GM18951 (cell line): Measurements from ENCODE around the gene LRRC8D.

ENCODE experiments used
- POLR2A ChIP-seq: IDR thresholded peaks from 4 replicates; pipeline ENCODE4 v1.6.1; 2011; ENCODE audit warnings: mild to moderate bottlenecking; ENCODE audit not compliant: insufficient read length, insufficient read depth; ENCODE audit errors: extremely low read depth
- in situ Hi-C: fragments of 300-500 bp; cut with MboI; formaldehyde crosslinking; loops from one replicate; pipeline ENCODE4 v1.12.0; 2022; ENCODE audit warnings: low sequenced_read_pairs, mixed read lengths, inconsistent platforms; ENCODE audit not compliant: unreplicated experiment

The LRRC8D gene

DNA sequence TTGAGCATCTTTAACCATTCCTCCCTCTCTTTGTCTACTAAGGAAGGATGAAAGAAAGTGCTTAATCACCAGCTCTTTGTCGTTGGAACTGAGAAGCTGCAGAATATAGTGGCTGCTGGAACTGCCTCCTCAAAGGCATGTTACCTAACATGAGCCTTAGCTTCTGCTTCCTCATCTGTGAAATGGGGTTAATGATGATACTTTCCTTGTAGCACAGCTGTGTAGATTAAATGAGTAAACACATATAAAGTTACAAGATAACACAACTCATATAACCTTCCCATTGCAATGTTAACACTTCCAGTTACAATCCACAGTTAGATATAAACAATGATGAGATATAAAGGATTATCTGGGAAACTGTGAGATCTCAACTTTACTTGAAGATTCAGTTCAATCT lies 125.7 kb downstream of the LRRC8D start:
- no peak for TF ChIP-seq POLR2A
- in situ Hi-C loops: no loop called here

- TF ChIP-seq POLR2A: no peak
- in situ Hi-C loops: no loop called here
Observed at GRCh38 chr1:89948722-89949345, 128.0 kb downstream of the LRRC8D start.

DNA sequence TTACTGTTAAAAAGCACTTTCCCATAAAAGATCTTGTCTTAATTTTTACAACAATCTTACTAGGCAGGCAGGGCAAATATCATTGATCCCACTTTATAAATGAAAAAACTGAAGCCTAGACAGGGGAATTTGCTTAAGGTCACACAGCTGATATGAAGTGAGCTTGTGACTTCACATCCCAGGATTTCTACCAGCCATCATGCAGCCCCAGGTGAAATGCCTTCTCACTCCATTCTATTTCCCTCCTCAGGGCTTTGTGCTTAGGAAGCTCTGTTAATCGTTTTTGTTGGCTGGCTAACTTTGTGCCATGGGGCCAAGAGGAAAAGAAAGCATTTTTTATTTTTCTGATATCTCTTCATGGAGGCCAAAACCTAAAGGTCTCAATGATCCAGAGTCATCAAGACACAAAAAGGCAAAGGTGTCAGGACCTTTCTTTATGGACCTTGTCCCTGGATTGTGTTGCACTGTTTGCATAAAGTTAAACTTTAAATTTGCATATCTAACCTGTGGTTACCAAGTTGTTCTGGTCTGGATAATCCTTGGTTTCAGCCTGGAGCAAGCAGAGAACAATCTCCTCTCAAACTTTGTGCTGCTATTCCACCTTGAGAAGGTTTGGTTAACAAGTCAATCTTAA lies 129.3 kb downstream of the LRRC8D start:
- TF ChIP-seq POLR2A: no peak
- in situ Hi-C loops: no loop called here

GRCh38 chr1:89950703-89951102 lies 129.9 kb downstream of the LRRC8D start:
- in situ Hi-C loops: no loop called here
- TF ChIP-seq POLR2A: no peak

DNA sequence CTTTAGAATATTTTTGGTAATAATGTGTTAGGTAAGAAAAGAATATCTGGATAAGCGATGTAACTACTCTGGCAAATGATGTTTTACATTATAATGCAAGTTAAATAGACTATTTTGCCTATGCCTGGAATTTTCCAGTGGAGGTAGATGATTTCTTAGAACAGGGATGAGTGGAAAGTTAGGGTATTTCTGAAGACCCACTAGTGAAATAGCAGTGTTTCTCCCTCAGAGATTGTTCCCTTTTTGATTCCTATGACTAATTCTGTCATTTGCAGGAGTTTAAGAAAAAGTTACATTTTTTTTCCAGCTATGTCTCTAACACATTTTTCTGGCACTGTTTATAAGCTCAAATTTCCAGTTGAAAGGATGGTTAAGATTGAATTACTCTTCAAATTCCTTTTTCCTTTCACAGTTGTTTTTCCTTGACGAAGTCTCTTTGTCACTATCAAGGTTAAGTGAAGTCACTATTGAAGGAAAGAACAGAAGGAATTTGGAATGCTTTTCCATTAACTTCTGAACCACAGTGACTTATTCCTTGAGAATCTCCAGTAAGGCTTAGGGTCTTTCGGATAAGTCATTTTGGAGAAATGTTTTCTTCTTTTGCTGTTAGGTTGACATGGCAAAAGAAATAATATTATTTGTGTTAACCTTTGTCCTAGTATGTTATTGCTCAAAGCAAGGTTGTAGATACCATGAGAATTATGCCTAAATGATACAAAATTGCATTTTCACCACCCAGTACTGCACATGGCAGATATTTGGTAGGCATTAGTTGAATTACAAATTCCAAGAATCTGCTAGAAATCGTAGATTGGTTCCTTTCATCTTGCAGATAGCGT lies 131.2 kb downstream of the LRRC8D start:
- in situ Hi-C loops: no loop called here
- no peak for TF ChIP-seq POLR2A

DNA sequence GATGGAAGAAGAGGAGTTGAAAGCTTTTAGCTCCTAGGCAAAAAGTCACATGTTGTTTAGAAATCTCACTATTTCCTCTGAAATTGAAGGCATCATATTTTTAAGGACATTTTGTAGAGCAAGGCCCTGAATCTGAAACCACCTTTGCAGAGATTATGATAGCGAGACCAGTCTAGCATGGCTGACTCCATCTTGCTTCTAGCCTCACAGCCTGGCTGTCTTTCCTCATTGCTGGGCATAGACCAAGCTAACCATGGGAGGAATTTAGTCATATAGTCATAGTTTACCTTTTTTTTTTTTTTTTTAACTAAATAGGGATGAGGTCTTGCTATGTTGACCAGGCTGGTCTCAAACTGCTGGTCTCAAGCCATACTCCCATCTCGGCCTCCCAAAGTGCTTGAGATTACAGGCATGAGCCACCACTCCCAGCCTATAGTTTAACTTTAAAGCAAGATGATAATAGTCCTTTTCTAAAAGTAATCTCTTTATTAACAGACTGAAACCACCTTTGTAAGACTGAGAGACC lies 131.8 kb downstream of the LRRC8D start:
- in situ Hi-C loops: no loop called here

DNA sequence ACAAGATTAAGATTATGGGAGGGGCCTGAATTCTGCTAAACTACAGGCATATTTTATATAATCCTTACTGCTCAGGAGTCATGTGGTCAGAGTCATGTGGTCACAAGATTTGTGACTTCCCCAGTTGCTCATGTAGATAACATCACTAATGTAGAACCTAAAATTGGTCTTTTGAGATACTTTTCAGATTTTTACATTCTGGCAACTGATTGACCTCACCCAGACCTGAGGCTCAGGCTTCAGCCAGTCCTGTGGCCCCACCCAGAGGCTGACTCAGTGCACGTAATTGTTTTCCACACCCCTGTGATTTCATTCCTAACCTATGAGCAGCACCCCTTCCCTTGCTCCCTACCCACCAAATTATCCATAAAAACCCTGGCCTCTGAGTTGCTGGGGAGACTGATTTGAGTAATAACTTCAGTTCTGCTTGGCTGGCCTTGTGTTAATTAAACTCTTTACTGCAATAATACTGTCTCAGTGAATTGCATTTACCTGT lies 132.3 kb downstream of the LRRC8D start:
- TF ChIP-seq POLR2A: no peak
- in situ Hi-C loops: no loop called here

More for the DNA sequence above, 131.8 kb downstream of the LRRC8D start:
- TF ChIP-seq POLR2A: no peak

DNA sequence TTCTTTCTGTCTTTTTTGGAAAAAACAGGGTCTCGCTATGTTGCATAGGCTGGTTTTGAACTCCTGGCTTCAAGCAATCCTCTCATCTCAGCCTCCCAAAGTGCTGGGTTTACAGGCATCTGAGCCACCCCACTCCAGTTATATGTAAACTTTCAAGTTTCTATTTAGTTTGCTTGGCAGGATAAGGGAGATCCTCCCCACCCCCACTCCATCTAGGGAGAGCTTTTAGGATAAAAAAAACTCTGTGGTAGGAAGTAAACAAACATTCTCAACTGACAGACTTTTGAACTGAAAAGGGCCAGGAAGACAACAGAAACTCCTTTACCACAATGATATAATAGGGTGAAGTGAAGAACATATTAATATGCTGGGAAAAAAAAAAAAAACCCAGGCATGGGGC lies 133.1 kb downstream of the LRRC8D start:
- TF ChIP-seq POLR2A: no peak
- in situ Hi-C loops: no loop called here

- no peak for TF ChIP-seq POLR2A
- in situ Hi-C loops: no loop called here
Observed at GRCh38 chr1:89954401-89954800, 133.6 kb downstream of the LRRC8D start.

GRCh38 chr1:89955311-89956205 lies 134.7 kb downstream of the LRRC8D start:
- TF ChIP-seq POLR2A: no peak
- in situ Hi-C loops: no loop called here

- TF ChIP-seq POLR2A: no peak
- in situ Hi-C loops: no loop called here
Observed at GRCh38 chr1:89957107-89957506, 136.3 kb downstream of the LRRC8D start.

- in situ Hi-C loops: no loop called here
- no peak for TF ChIP-seq POLR2A
Observed at GRCh38 chr1:89958851-89959654, 138.2 kb downstream of the LRRC8D start.
